ENCODE results near the gene R3HCC1L. TPM values are rescaled to one million over a fixed set of nuclear protein-coding genes. Genes with fewer than 3 reads are reported as not detected.
"Not testable (repeated sequence)": the region's sequence is repeated elsewhere in the genome, so short reads cannot be mapped to it uniquely, and the experiment has no call there.

R3HCC1L gene
- total and polyA plus RNA-seq, 12 donors: 6.5 to 24.3 (median 10.1) TPM

DNA sequence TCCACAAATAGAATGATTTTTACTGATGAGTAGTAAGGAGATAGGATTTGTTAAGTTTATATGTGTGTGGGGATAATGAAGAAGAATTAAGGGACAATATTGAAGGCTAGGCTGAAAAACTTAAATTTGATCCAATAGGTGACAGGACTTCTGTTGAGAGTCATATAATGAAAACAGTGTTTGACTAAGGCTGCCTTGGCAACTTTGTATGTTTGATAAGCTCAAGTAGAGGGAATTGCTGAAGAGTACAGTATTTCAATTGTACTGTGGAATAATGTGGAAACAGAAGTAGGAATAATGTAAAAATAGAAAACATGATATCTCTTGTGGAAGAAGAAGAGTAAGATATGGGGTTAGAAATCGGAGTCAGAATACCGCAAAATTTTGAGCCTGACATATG is 10.5 kb downstream of the R3HCC1L start:
- no peak overlapping the region for H3K4me3 ChIP-seq
- peaks cover 0 to 28% of the 10 kb centered on the region in 2 donors for H3K4me1 ChIP-seq (replicated peaks in 1 of 2)
- no peak for DNase-seq
- no peak overlapping the region for H3K27ac ChIP-seq
- TF ChIP-seq POLR2A (IDR thresholded peaks at IDR 0.05): no peak
- TF ChIP-seq, protein P1, sequence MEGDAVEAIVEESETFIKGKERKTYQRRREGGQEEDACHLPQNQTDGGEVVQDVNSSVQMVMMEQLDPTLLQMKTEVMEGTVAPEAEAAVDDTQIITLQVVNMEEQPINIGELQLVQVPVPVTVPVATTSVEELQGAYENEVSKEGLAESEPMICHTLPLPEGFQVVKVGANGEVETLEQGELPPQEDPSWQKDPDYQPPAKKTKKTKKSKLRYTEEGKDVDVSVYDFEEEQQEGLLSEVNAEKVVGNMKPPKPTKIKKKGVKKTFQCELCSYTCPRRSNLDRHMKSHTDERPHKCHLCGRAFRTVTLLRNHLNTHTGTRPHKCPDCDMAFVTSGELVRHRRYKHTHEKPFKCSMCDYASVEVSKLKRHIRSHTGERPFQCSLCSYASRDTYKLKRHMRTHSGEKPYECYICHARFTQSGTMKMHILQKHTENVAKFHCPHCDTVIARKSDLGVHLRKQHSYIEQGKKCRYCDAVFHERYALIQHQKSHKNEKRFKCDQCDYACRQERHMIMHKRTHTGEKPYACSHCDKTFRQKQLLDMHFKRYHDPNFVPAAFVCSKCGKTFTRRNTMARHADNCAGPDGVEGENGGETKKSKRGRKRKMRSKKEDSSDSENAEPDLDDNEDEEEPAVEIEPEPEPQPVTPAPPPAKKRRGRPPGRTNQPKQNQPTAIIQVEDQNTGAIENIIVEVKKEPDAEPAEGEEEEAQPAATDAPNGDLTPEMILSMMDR (IDR thresholded peaks at IDR 0.05): no peak
- H3K36me3 ChIP-seq (replicated peaks in 1 of 2): no peaks in the 10 kb centered on the region
- intact Hi-C loops (cut with DNase I): no loop called here
- no peaks in the 10 kb centered on the region for H3K27me3 ChIP-seq
- H3K9me3 ChIP-seq (replicated peaks in 1 of 3): peaks cover 0 to 5% (median 4%) of the 10 kb centered on the region in 3 donors
- 89 to 96% (median 94%) methylated on average over 2 of the region's 2 CpGs for WGBS, 4 donors

DNA sequence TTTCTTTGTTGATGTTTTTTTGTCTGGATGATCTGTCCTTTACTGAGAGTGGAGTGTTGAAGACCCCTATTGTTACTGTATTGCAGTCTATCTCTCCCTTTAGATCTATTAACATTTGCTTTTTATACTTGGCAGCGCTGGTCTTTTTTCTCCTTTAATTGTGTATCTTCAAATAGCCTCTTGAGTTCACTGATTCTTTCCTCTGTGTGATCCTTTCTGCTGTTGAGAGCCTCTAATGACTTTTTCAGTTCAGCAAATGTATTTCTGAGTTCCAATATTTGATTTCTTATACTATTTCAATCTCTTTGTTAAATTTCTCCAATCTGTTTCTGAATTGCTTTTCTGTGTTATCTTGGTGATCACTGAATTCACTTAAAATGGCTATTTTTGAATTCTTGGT is 15.4 kb downstream of the R3HCC1L start:
- H3K27me3 ChIP-seq: no peaks in the 10 kb centered on the region
- no peak overlapping the region for H3K27ac ChIP-seq
- WGBS, 4 donors: 96 to 98% (median 97%) methylated on average over 1 of the region's 1 CpG
- intact Hi-C loops (cut with DNase I): no loop called here
- DNase-seq: no peak
- H3K4me3 ChIP-seq: no peak overlapping the region
- peaks cover 0 to 5% (median 4%) of the 10 kb centered on the region in 3 donors for H3K9me3 ChIP-seq (replicated peaks in 1 of 3)
- H3K36me3 ChIP-seq (replicated peaks in 1 of 2): no peaks in the 10 kb centered on the region
- no peaks in the 10 kb centered on the region for H3K4me1 ChIP-seq (replicated peaks in 1 of 2)
- no peak for TF ChIP-seq POLR2A (IDR thresholded peaks at IDR 0.05)
- TF ChIP-seq, protein P1 (IDR thresholded peaks at IDR 0.05): no peak

DNA sequence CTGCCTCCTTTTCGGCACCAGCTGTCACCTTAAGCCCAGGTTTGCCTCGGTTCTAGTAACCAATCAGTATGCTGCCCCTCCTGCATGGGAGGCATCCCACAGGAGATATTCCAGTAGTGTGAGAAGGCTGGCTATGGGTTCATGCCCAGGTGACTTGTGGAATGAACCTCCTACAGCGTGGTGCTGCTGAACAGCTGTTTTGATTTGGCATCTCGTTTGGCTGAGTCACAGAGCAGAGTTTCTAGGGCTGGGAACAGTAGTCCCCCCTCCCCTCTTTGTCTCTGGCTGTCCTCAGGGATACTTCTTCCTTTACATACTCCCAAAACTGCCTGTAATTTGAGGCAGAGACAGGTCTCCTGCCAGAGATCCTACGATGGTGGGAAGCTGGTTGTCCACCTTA is 16.1 kb downstream of the R3HCC1L start:
- no peak overlapping the region for H3K4me3 ChIP-seq
- peaks cover 0 to 5% (median 4%) of the 10 kb centered on the region in 3 donors for H3K9me3 ChIP-seq (replicated peaks in 1 of 3)
- WGBS, 4 donors: 93 to 96% (median 96%) methylated on average over 5 of the region's 5 CpGs
- peaks cover 0 to 4% of the 10 kb centered on the region in 2 donors for H3K4me1 ChIP-seq (replicated peaks in 1 of 2)
- no peaks in the 10 kb centered on the region for H3K27me3 ChIP-seq
- no peak for DNase-seq
- intact Hi-C loops (cut with DNase I): no loop called here
- no peak for TF ChIP-seq POLR2A (IDR thresholded peaks at IDR 0.05)
- TF ChIP-seq, protein P1 (IDR thresholded peaks at IDR 0.05): no peak
- no peak overlapping the region for H3K27ac ChIP-seq
- H3K36me3 ChIP-seq (replicated peaks in 1 of 2): no peaks in the 10 kb centered on the region

DNA sequence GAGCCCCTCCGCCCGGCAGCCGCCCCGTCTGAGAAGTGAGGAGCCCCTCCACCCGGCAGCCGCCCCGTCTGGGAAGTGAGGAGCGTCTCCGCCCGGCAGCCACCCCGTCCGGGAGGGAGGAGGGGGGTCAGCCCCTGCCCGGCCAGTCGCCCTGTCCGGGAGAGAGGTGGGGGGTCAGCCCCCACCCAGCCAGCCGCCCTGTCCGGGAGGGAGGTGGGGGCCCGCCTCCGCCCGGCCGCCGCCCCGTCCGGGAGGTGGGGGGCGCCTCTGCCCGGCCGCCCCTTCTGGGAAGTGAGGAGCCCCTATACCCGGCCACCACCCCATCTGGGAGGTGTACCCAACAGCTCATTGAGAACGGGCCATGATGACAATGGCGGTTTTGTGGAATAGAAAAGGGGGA is 18.3 kb downstream of the R3HCC1L start:
- H3K4me1 ChIP-seq (replicated peaks in 1 of 2); H3K4me3 ChIP-seq; H3K9me3 ChIP-seq (replicated peaks in 1 of 3); intact Hi-C loops (cut with DNase I); H3K27ac ChIP-seq; H3K27me3 ChIP-seq; H3K36me3 ChIP-seq (replicated peaks in 1 of 2); DNase-seq: not testable (repeated sequence)
- 90 to 97% (median 95%) methylated on average over 4 to 29 of the region's 30 CpGs for whole genome bisulfite sequencing, 4 donors

DNA sequence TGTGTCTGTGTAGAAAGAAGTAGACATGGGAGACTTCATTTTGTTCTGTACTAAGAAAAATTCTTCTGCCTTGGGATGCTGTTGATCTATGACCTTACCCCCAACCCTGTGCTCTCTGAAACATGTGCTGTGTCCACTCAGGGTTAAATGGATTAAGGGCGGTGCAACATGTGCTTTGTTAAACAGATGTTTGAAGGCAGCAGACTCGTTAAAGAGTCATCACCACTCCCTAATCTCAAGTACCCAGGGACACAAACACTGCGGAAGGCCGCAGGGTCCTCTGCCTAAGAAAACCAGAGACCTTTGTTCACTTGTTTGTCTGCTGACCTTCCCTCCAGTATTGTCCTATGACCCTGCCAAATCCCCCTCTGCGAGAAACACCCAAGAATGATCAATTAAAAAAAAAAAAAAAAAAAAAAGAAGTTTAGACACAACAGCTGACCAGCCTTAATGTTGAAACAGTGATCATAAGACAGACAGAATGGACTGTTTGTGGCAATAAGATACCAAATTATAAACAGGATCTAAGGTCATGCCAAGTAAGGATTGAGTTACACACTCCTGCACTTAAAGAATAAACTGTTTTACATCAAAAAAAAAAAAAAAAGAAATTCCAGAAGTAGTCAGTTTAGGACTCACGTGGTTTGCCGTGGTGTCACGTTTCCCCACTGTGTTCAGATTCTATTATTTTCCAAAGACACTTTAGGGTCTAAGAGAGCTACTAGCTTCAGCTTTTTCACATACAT is 18.9 kb downstream of the R3HCC1L start:
- H3K27me3 ChIP-seq; H3K4me1 ChIP-seq (replicated peaks in 1 of 2); DNase-seq; H3K9me3 ChIP-seq (replicated peaks in 1 of 3); H3K36me3 ChIP-seq (replicated peaks in 1 of 2); intact Hi-C loops (cut with DNase I); H3K4me3 ChIP-seq; H3K27ac ChIP-seq: not testable (repeated sequence)
- 77 to 88% (median 86%) methylated on average over 8 of the region's 8 CpGs for WGBS, 4 donors
